Mucosa of descending colon (tissue), 3 donors: ENCODE data around the gene DPPA4. TPM values are rescaled to one million over a fixed set of nuclear protein-coding genes. Genes with fewer than 3 reads are reported as not detected.

Source experiments
- ATAC-seq: fragments of 200-7000 bp; cut with Tn5 transposase; one replicate; pipeline ENCODE4 v1.9.1; 2020; ENCODE audit warnings: mild to moderate bottlenecking, moderate library complexity
- DNase-seq, 3 donors: peaks; one replicate each; pipeline ENCODE4 v3.0.0-alpha.2; 2020
- H3K36me3 ChIP-seq: fragments of 200-600 bp; one replicate; pipeline ENCODE4 v1.8.0; 2021; ENCODE audit warnings: low read depth, mild to moderate bottlenecking
- H3K4me1 ChIP-seq: fragments of 200-600 bp; one replicate; pipeline ENCODE4 v1.8.0; 2021; ENCODE audit warnings: low read depth, mild to moderate bottlenecking
- H3K4me3 ChIP-seq: fragments of 200-600 bp; one replicate; pipeline ENCODE4 v1.8.0; 2021; ENCODE audit warnings: mild to moderate bottlenecking
- H3K9me3 ChIP-seq: fragments of 200-600 bp; one replicate; pipeline ENCODE4 v1.8.0; 2021; ENCODE audit warnings: mild to moderate bottlenecking
- CTCF ChIP-seq: fragments of 200-600 bp; IDR thresholded peaks from one replicate; pipeline ENCODE4 v1.8.0; 2022; ENCODE audit warnings: antibody characterized with exemption, mild to moderate bottlenecking
- intact Hi-C, 2 donors: fragments of 100-400 bp; cut with DNase I in 1 of 2; cut with micrococcal nuclease in 1 of 2; formaldehyde crosslinking; loops; one replicate each; pipeline versions ENCODE4 v1.11.0 to v1.11.1; 2022; cut with DNase I, micrococcal nuclease
- total RNA-seq, 3 donors: library from RNA; stranded (reverse); fragmentation: NEBNext Ultra II Directional in 2 of 3; extraction: Animal tissue kit (Norgen Biotek cat#: 25700) in 2 of 3; gene quantifications; one replicate each; pipeline versions ENCODE4 v1.2.1 to v1.2.4, GENCODE V29; 2021 to 2023
- donor health status: DM: no; HTN: no; CAD: no; lungs with moderate emphysema.
- donor health status: DM: no; HTN: no; CAD: no.
- donor health status: DM: no; HTN: yes; CAD: no.

Gene DPPA4
- total RNA-seq, 3 donors from 2014 or later, result not detected

GRCh38 chr3:109346099-109346498 is 8.8 kb upstream of the DPPA4 start:
- no peak for ATAC-seq
- no peak for TF ChIP-seq CTCF
- intact Hi-C loops, result no loop called here

GRCh38 chr3:109339714-109340648 is 2.6 kb upstream of the DPPA4 start:
- intact Hi-C loops, result no loop called here
- Histone ChIP-seq H3K36me3 (no peaks in the 10 kb centered on the region), H3K4me3 (no peak overlapping the region), H3K9me3 (no peaks in the 10 kb centered on the region), H3K4me1 (no peaks in the 10 kb centered on the region)
- no peak for TF ChIP-seq CTCF
- no peak for DNase-seq
- ATAC-seq, result no peak

More at GRCh38 chr3:109346099-109346498, 8.8 kb upstream of the DPPA4 start:
- DNase-seq, result no peak
- Histone ChIP-seq H3K4me3 (no peak overlapping the region), H3K36me3 (no peaks in the 10 kb centered on the region), H3K4me1 (no peaks in the 10 kb centered on the region), H3K9me3 (no peaks in the 10 kb centered on the region)

GRCh38 chr3:109339197-109339596 is 1.9 kb upstream of the DPPA4 start:
- Histone ChIP-seq H3K36me3 (no peaks in the 10 kb centered on the region), H3K9me3 (no peaks in the 10 kb centered on the region), H3K4me3 (no peak overlapping the region), H3K4me1 (no peaks in the 10 kb centered on the region)
- no peak for TF ChIP-seq CTCF
- DNase-seq (no peak), ATAC-seq (no peak)
- intact Hi-C loops, result no loop called here

- no peak overlapping the region for H3K4me3 ChIP-seq
- no peak for TF ChIP-seq CTCF
- H3K9me3 ChIP-seq, result no peaks in the 10 kb centered on the region
- intact Hi-C loops, result no loop called here
- H3K36me3 ChIP-seq, result no peaks in the 10 kb centered on the region
- no peaks in the 10 kb centered on the region for H3K4me1 ChIP-seq
- no peak for ATAC-seq
- DNase-seq, result no peak
Measured at GRCh38 chr3:109338322-109338721, 976 bp upstream of the DPPA4 start.

- intact Hi-C loops, result no loop called here
- no peaks in the 10 kb centered on the region for H3K36me3 ChIP-seq
- DNase-seq (no peak), ATAC-seq (no peak)
- no peak for TF ChIP-seq CTCF
- no peaks in the 10 kb centered on the region for H3K4me1 ChIP-seq
- no peak overlapping the region for H3K4me3 ChIP-seq
- H3K9me3 ChIP-seq, result no peaks in the 10 kb centered on the region
Measured at GRCh38 chr3:109336291-109336861, 970 bp downstream of the DPPA4 start.
